ENCODE results near the gene TMIGD3.

The TMIGD3 gene

GRCh38 chr1:111481387-111482221 lies 21.8 kb downstream of the TMIGD3 start:
- no peak for DNase-seq (ENCODE audit: low read depth, low spot score)
- no peak overlapping the region for H3K4me3 ChIP-seq (ENCODE audit: low read length)

DNA sequence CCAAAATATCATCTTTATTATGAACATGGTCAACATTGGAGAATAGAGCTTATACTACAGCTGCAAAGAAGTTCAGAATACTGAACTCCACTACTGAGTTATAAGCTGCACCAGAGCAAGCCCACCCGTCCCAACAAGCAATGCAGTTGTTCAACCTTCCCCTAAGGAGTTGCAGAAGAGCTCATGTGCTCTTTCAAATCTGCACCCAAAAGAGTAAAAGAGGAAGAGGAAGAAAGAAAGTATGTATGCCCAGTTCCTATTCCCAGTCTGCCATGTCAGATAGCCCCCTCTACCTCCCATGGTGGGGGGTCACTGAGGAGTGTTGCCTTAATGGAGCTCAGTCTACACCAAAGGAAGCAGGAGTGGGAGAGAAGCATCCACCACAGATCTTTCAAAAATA lies 22.8 kb downstream of the TMIGD3 start:
- no peak overlapping the region for H3K4me3 ChIP-seq (ENCODE audit: low read length)
- no peak for DNase-seq (ENCODE audit: low read depth, low spot score)

- DNase-seq (ENCODE audit: low read depth, low spot score): peak; percentile 77
- peak overlapping the region; percentile 17 for H3K4me3 ChIP-seq (ENCODE audit: low read length)
Measured at GRCh38 chr1:111476761-111477309, 26.6 kb downstream of the TMIGD3 start.

DNA sequence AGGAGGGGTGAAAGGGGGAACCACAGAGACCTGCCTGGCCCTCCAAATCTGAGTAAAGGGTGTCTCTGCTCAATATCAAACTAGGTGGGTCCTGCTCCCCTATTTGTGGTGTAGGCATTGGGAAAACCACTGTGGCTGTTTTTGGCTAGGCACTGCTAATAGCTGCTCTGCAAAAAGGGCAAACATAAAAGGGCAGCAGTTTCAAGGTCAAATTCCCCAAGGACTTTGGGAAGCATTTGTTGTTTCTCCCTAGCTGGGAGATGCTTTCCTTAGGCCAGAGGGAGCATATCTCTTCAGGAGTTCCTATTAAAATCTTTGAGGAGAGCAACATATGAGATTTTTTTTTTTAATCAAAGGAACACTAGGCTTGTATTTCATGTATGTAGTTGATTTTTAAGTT lies 27.2 kb downstream of the TMIGD3 start:
- no peak for DNase-seq (ENCODE audit: low read depth, low spot score)
- H3K4me3 ChIP-seq (ENCODE audit: low read length): no peak overlapping the region

GRCh38 chr1:111475701-111476100 lies 27.7 kb downstream of the TMIGD3 start:
- no peak overlapping the region for H3K4me3 ChIP-seq (ENCODE audit: low read length)
- DNase-seq (ENCODE audit: low read depth, low spot score): no peak

GRCh38 chr1:111474521-111474920 lies 28.9 kb downstream of the TMIGD3 start:
- no peak overlapping the region for H3K4me3 ChIP-seq (ENCODE audit: low read length)
- no peak for DNase-seq (ENCODE audit: low read depth, low spot score)

DNA sequence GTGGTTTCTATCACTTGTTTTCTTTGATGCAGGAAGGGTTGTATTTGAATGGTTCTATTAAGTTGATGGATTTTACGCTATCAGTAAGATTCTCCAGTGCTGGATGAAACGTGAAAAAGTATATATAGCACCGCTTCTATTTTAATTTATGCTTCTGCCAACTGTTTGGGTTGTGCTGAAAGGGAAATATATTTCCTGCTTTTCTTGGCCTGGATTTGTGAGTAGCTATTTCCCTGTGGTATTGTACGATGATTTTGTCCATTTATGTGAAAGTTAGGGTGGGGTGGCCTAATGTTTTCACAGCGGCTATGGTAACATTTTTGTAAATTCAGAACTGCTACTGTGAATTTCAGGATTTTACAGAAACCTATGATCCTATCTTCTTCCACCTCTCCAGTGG lies 29.3 kb downstream of the TMIGD3 start:
- H3K4me3 ChIP-seq (ENCODE audit: low read length): no peak overlapping the region
- no peak for DNase-seq (ENCODE audit: low read depth, low spot score)

- DNase-seq (ENCODE audit: low read depth, low spot score): no peak
- H3K4me3 ChIP-seq (ENCODE audit: low read length): no peak overlapping the region
Measured at GRCh38 chr1:111471538-111471937, 31.9 kb downstream of the TMIGD3 start.

- H3K4me3 ChIP-seq (ENCODE audit: low read length): peak overlapping the region; percentile 6; the same call in 1 of the 2 replicates
- DNase-seq (ENCODE audit: low read depth, low spot score): peak; percentile 93
Measured at GRCh38 chr1:111471012-111471411, 32.4 kb downstream of the TMIGD3 start.

DNA sequence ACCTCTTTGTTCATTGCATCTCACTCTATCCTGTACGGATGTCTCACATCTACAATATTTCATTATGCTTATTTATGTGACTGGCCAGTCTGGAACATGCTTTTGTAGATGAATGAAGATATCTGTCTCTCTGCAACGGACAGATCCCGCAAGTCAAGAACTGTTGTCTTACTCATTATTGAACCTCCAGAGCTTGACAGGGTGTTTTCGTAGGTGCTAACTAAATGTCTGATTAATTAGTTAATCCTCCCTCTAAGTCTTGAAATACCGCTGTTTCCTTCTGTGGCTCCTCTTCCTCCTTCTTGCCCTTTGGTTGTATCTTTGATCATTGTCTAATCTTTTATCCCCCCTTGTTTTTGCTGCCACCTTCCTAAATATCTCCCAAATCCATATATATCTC lies 32.8 kb downstream of the TMIGD3 start:
- no peak for DNase-seq (ENCODE audit: low read depth, low spot score)

GRCh38 chr1:111469539-111469938 lies 33.9 kb downstream of the TMIGD3 start:
- DNase-seq (ENCODE audit: low read depth, low spot score): no peak
- H3K4me3 ChIP-seq (ENCODE audit: low read length): no peak overlapping the region

More for the DNA sequence above, 32.8 kb downstream of the TMIGD3 start:
- peak overlapping the region; percentile 6; the same call in 1 of the 2 replicates for H3K4me3 ChIP-seq (ENCODE audit: low read length)

DNA sequence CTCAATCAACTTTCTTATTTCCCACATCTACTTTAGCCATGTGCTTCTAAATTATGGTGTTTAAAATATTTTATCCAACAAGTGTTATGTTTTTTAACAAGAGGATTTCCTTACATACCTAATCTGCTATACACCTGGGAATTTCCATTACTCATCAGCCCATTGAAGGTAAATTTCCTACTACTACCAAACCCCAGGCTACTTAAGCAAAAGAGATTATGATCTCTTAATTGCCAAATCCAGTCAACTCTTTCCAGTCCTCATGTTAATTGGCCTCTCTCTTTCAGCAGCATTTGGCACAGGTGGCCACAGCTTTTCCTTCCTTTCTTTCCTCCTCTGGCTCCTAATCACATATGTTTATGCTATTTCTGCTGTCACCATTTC lies 34.7 kb downstream of the TMIGD3 start:
- H3K4me3 ChIP-seq (ENCODE audit: low read length): no peak overlapping the region
- DNase-seq (ENCODE audit: low read depth, low spot score): no peak

DNA sequence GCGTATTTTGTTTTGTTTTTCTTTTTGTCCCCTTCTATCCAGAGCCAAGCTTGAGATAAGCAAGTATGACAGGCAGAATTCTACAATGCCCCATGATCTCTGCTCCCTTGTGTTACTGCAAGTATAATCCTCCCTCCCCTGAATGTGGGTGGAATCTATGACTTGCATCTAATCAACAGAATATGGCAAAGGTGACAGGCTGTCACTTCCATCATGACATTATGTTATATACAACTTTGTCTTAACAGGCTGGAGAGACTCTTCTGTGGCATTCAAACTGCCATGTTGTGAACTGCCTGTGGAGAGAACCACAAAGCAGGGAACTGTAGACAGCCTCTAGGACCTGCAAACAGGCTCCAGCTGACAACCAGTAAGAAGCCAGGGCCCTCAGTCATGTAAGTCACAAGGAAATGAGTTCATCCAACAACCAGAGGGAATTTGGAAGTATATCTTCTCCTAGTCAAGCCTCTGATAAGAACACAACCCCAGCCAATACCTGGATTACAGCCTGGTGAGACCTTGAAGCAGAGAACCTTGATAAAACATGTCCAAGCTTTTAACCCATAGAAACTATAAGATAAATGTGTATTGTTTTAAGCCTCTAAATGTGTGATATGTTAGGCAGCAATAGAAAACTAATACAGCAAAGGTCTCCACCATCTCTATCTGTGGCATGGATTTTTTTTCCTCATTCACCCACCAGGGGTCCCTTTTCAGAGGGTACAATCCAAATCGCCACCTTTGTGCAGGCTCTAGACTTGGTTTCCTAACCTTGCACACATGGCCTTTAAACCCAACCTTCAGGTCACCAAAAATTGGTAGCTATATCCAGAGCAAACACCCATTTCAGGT lies 35.3 kb downstream of the TMIGD3 start:
- no peak for DNase-seq (ENCODE audit: low read depth, low spot score)
- no peak overlapping the region for H3K4me3 ChIP-seq (ENCODE audit: low read length)

DNA sequence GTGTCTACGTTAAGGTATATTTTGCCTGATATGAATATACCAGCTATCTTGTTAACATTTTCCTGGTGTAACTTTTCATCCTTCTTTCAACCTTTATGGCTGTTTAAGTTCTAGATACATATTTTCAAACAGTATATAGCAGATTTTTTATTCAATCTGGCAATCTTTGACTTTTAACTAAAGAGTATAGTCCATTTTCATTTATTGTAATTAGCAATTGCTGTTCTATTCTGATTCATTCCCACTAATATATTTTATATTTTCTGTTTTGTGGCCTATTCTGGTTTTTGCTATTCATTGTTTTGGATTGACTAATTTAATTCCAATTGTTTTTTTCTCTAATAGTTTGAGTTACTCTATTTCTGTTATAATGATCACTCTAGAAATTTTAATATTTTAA lies 37.0 kb downstream of the TMIGD3 start:
- no peak overlapping the region for H3K4me3 ChIP-seq (ENCODE audit: low read length)
- DNase-seq (ENCODE audit: low read depth, low spot score): no peak

GRCh38 chr1:111465754-111466153 lies 37.7 kb downstream of the TMIGD3 start:
- DNase-seq (ENCODE audit: low read depth, low spot score): no peak
- H3K4me3 ChIP-seq (ENCODE audit: low read length): no peak overlapping the region

DNA sequence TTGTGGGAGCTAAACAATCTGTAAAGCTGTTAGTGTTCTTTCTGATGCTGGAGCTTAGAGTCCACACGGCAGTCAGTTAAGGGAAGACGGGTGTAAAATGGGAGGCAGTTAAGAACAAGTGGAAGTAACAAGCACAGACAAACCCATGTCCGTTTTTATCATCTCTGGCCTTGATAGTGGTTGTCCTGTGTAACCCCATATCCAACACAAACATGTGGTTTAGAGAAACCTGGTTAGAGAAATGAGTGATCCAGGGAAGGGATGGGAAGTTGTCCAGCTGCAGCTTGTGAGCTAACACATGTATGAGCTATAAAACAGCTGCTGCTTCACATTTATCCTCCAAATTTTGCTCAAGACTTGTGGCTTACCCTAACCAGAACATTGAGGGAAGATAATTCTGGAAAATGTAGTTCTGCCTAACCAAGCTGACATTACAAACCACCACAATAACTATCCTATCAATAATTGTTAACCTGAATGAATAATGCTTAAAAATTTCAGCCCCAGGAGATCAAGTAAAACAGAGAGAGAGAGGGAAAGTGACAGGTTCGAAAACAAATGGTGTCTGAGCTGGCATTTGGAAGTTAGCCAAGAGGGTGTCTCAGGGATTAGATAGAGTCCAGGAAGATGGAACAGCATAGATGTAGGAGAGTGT lies 40.3 kb downstream of the TMIGD3 start:
- no peak overlapping the region for H3K4me3 ChIP-seq (ENCODE audit: low read length)
- no peak for DNase-seq (ENCODE audit: low read depth, low spot score)

DNA sequence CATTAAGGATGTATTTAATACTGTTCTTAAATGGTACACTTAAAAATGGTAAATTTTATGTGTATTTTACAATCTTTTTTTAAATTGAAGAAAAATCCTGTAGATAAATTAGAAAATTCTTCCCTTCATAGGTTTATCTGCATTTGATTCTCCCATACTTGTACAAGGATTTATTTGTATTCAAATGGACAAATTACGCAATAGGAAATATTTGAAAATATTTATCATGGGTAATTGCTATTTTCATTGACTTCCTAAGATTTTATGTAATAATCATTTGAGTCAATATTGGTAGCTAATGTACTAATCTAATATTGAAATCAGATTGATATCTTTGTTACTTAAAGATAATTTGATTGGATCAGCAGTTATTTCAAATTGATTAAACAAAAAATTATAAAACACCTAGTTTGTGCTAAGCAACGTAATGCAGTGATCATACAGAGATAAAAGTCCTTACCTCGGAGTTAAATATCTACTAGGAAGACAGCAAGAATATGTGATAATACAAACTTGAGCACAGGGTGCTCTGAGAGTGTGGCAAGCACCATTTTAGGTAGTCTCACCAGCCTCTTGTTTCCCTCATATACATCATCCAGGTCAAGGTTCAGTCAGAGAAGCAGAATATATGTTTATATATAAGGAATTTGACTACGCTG lies 40.9 kb downstream of the TMIGD3 start:
- DNase-seq (ENCODE audit: low read depth, low spot score): no peak
- no peak overlapping the region for H3K4me3 ChIP-seq (ENCODE audit: low read length)

- H3K4me3 ChIP-seq (ENCODE audit: low read length): no peak overlapping the region
Measured at GRCh38 chr1:111461765-111462164, 41.7 kb downstream of the TMIGD3 start.

GRCh38 chr1:111455642-111456031 lies 47.8 kb downstream of the TMIGD3 start:
- no peak for DNase-seq (ENCODE audit: low read depth, low spot score)
- no peak overlapping the region for H3K4me3 ChIP-seq (ENCODE audit: low read length)

More at GRCh38 chr1:111461765-111462164, 41.7 kb downstream of the TMIGD3 start:
- no peak for DNase-seq (ENCODE audit: low read depth, low spot score)
